Measurements from ENCODE around the gene PPM1H. TPM values are rescaled to one million over a fixed set of nuclear protein-coding genes. Genes with fewer than 3 reads are reported as not detected.

The PPM1H gene
- total RNA-seq, 1 experiment from 2014 or later = 12.0 TPM

GRCh38 chr12:62697893-62698292 is 237.1 kb downstream of the PPM1H start:
- no peak overlapping the region for H3K4me3 ChIP-seq (ENCODE audit: low read length)
- CTCF ChIA-PET = no interaction called here
- H3K9me2 ChIP-seq (replicated peaks; ENCODE audit: low read length) = no peaks in the 10 kb centered on the region
- no peak overlapping the region for H3K9ac ChIP-seq (ENCODE audit: low read length)
- H3K4me2 ChIP-seq (ENCODE audit: low read length) = no peak overlapping the region
- POLR2A ChIA-PET (ENCODE audit: unreplicated experiment) = no interaction called here
- no peaks in the 10 kb centered on the region for H3K79me2 ChIP-seq (ENCODE audit: low read length)
- DNase-seq (no peak), ATAC-seq (no peak)
- H3F3A ChIP-seq (ENCODE audit: low read length, unreplicated experiment) = no peaks in the 10 kb centered on the region
- H3K27ac ChIP-seq (ENCODE audit: low read length) = no peak overlapping the region
- no peaks in the 10 kb centered on the region; the same call in 1 of the 2 replicates for H3K36me3 ChIP-seq (ENCODE audit: low read depth, low read length)
- H4K20me1 ChIP-seq (ENCODE audit: low read length) = no peaks in the 10 kb centered on the region
- H3K9me3 ChIP-seq (ENCODE audit: low read length) = no peaks in the 10 kb centered on the region
- TF ChIP-seq EZH2 (IDR thresholded peaks at IDR 0.05; ENCODE audit: low read length, unreplicated experiment) (no peak), EZH2phosphoT487 (IDR thresholded peaks at IDR 0.05; ENCODE audit: borderline replicate concordance, low read length) (no peak)
- intact Hi-C loops (cut with micrococcal nuclease) = no loop called here
- H3K4me1 ChIP-seq (ENCODE audit: insufficient read depth, low read length) = peaks cover 21% of the 10 kb centered on the region
- no TSS peak for BruUV-seq (replicated peaks)
- no peak overlapping the region for H2AFZ ChIP-seq (ENCODE audit: low read length)
- H3K27me3 ChIP-seq (ENCODE audit: low read length) = no peaks in the 10 kb centered on the region

GRCh38 chr12:62695696-62696095 is 239.3 kb downstream of the PPM1H start:
- no TSS peak for BruUV-seq (replicated peaks)
- intact Hi-C loops (cut with micrococcal nuclease) = no loop called here
- H3K9me2 ChIP-seq (replicated peaks; ENCODE audit: low read length) = no peaks in the 10 kb centered on the region
- H3K4me2 ChIP-seq (ENCODE audit: low read length) = no peak overlapping the region
- no peak overlapping the region for H3K4me3 ChIP-seq (ENCODE audit: low read length)
- H3K27ac ChIP-seq (ENCODE audit: low read length) = no peak overlapping the region
- no peaks in the 10 kb centered on the region for H3K79me2 ChIP-seq (ENCODE audit: low read length)
- no peaks in the 10 kb centered on the region for H4K20me1 ChIP-seq (ENCODE audit: low read length)
- ChIA-PET POLR2A (ENCODE audit: unreplicated experiment) (no interaction called here), CTCF (no interaction called here)
- peaks cover 3% of the 10 kb centered on the region for H3K36me3 ChIP-seq (ENCODE audit: low read depth, low read length)
- H3F3A ChIP-seq (ENCODE audit: low read length, unreplicated experiment) = no peaks in the 10 kb centered on the region
- no peaks in the 10 kb centered on the region for H3K27me3 ChIP-seq (ENCODE audit: low read length)
- H3K9ac ChIP-seq (ENCODE audit: low read length) = no peak overlapping the region
- H2AFZ ChIP-seq (ENCODE audit: low read length) = no peak overlapping the region
- no peaks in the 10 kb centered on the region for H3K9me3 ChIP-seq (ENCODE audit: low read length)
- ATAC-seq = no peak
- DNase-seq = no peak
- H3K4me1 ChIP-seq (ENCODE audit: insufficient read depth, low read length) = peaks cover 8% of the 10 kb centered on the region
- TF ChIP-seq EZH2phosphoT487 (IDR thresholded peaks at IDR 0.05; ENCODE audit: borderline replicate concordance, low read length) = no peak
- TF ChIP-seq EZH2 (IDR thresholded peaks at IDR 0.05; ENCODE audit: low read length, unreplicated experiment) = no peak
- TF ChIP-seq CTCF (conservative IDR thresholded peaks at IDR 0.05; ENCODE audit: low read depth, low read length) = no peak

GRCh38 chr12:62694632-62695031 is 240.3 kb downstream of the PPM1H start:
- Histone ChIP-seq H3K4me1 (ENCODE audit: insufficient read depth, low read length) (peaks cover 8% of the 10 kb centered on the region), H3K9me2 (replicated peaks; ENCODE audit: low read length) (no peaks in the 10 kb centered on the region), H3K9ac (ENCODE audit: low read length) (no peak overlapping the region), H3F3A (ENCODE audit: low read length, unreplicated experiment) (no peaks in the 10 kb centered on the region), H3K79me2 (ENCODE audit: low read length) (no peaks in the 10 kb centered on the region), H3K4me3 (ENCODE audit: low read length) (no peak overlapping the region), H3K36me3 (ENCODE audit: low read depth, low read length) (peaks cover 3% of the 10 kb centered on the region), H4K20me1 (ENCODE audit: low read length) (no peaks in the 10 kb centered on the region), H2AFZ (ENCODE audit: low read length) (no peak overlapping the region), H3K9me3 (ENCODE audit: low read length) (no peaks in the 10 kb centered on the region), H3K4me2 (ENCODE audit: low read length) (no peak overlapping the region), H3K27ac (ENCODE audit: low read length) (no peak overlapping the region), H3K27me3 (ENCODE audit: low read length) (no peaks in the 10 kb centered on the region)
- intact Hi-C loops (cut with micrococcal nuclease) = no loop called here
- no peak for TF ChIP-seq CTCF (conservative IDR thresholded peaks at IDR 0.05; ENCODE audit: low read depth, low read length)
- TF ChIP-seq EZH2phosphoT487 (IDR thresholded peaks at IDR 0.05; ENCODE audit: borderline replicate concordance, low read length) = no peak
- TF ChIP-seq EZH2 (IDR thresholded peaks at IDR 0.05; ENCODE audit: low read length, unreplicated experiment) = no peak
- ChIA-PET CTCF (no interaction called here), POLR2A (ENCODE audit: unreplicated experiment) (no interaction called here)
- no peak for ATAC-seq
- BruUV-seq (replicated peaks) = no TSS peak
- DNase-seq = no peak
